ENCODE data around the gene AIDA.
A peak's percentile ranks its signal among the peaks of the same experiment; 100 is the strongest.
"Not testable (repeated sequence)": the region's sequence is repeated elsewhere in the genome, so short reads cannot be mapped to it uniquely, and the experiment has no call there.

The AIDA gene

DNA sequence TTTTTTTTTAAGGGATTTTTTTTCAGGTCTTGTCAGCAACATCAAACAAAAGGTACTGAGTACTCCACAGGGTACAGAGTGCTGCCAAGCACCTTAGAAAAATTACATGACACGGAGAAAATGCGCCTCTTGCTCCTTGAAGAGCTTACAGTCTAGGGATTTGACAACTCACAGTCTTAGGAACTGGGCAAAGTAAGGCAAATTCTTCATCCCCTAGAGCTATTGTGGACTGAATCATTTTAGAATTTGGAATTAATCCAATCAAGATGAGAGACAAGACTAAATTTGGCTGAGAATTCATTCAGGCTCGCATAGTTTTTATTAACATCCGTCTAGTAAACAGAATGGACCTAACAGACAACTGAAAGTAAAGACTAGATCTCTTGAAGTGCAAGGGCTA, 44.1 kb downstream of the AIDA start:
- H3K27ac ChIP-seq (ENCODE audit: low read depth, low read length); H3K4me1 ChIP-seq (ENCODE audit: insufficient read depth, low read length); H3K9ac ChIP-seq (ENCODE audit: low read depth, low read length); H3K27me3 ChIP-seq (ENCODE audit: insufficient read depth, low read length); H3K9me3 ChIP-seq (ENCODE audit: insufficient read depth, low read depth, low read length); H3K4me3 ChIP-seq (ENCODE audit: low read length): not testable (repeated sequence)
- no CpG with 5 or more reads among the region's 4 CpGs for WGBS
- peaks cover 81% of the 10 kb centered on the region for H3K36me3 ChIP-seq (ENCODE audit: insufficient read depth, low read length)

- no peaks in the 10 kb centered on the region for H3K4me1 ChIP-seq (ENCODE audit: insufficient read depth, low read length)
- no peak overlapping the region for H3K9ac ChIP-seq (ENCODE audit: low read depth, low read length)
- no peaks in the 10 kb centered on the region for H3K9me3 ChIP-seq (ENCODE audit: insufficient read depth, low read depth, low read length)
Observed at GRCh38 chr1:222665964-222666363, 46.3 kb downstream of the AIDA start.

DNA sequence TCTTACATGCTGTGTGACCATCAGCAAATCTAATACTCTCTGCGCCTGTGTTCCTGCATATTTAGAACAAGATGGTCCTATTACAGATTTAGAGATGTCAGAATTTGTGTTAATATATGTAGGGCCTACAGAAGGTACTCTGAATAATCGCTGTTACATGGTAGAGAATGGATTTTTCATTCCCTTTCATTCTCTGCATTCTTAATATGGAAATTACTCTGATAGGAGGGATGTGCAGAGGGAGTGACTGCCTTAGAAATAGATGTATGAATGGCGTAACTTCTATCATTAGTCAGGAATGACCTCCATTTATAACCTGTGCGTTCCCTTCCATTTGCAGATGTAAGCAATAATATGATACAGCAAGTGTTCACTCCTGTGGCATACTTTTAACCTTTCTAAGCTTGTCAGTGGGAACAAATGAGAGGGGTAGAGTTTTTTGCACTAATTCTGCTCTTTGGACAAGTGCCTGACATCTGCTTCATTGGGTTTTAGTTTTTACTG, 48.8 kb downstream of the AIDA start:
- Histone ChIP-seq H3K9ac (ENCODE audit: low read depth, low read length) (no peak overlapping the region), H3K4me3 (ENCODE audit: low read length) (no peak overlapping the region), H3K27ac (ENCODE audit: low read depth, low read length) (no peak overlapping the region), H3K36me3 (ENCODE audit: insufficient read depth, low read length) (peaks cover 95% of the 10 kb centered on the region), H3K27me3 (ENCODE audit: insufficient read depth, low read length) (no peaks in the 10 kb centered on the region), H3K9me3 (ENCODE audit: insufficient read depth, low read depth, low read length) (no peaks in the 10 kb centered on the region), H3K4me1 (ENCODE audit: insufficient read depth, low read length) (no peaks in the 10 kb centered on the region)
- WGBS, result 98% methylated on average over 4 of the region's 4 CpGs

More at GRCh38 chr1:222665964-222666363, 46.3 kb downstream of the AIDA start:
- WGBS, result 95% methylated on average over 7 of the region's 7 CpGs
- Histone ChIP-seq H3K36me3 (ENCODE audit: insufficient read depth, low read length) (peaks cover 81% of the 10 kb centered on the region), H3K4me3 (ENCODE audit: low read length) (no peak overlapping the region), H3K27ac (ENCODE audit: low read depth, low read length) (no peak overlapping the region), H3K27me3 (ENCODE audit: insufficient read depth, low read length) (no peaks in the 10 kb centered on the region)

- 96% methylated on average over 2 of the region's 2 CpGs for WGBS
Observed at GRCh38 chr1:222657899-222658298, 54.4 kb downstream of the AIDA start.

DNA sequence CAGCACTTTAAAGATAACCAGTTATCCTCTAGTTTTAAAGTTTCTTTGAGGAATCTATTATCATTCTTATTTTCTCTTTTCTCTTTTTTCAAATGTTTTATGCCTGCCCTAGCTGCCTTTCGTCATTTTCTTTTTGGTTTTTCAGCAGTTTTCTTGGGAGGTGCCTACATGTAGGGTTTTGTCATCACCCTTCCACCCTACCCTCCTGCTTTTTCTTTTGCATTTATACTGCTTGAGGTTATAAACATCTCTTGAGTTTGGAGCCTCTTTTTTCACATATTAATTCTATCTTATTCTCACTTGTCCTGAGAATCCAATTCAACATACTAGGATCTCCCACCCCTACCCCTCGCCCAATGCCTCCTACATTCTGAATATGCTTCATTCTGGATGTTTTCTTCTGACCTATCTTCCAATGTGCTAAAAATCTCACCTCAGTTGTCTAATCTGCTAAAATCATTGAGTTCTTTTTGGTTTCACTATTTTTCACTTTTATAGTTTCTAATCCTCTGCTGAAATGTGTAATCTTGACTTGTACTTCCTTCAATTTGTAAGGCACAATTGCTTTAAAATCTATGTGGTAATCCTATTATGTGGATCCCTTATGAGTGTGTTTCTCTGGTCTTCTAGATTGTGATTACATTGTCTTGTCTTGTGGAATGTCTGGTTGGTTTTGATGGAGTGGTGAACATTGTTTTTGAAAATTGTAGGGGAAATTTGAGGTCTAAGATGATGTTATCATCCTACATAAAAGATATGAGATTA, 55.7 kb downstream of the AIDA start:
- H3K4me1 ChIP-seq (ENCODE audit: insufficient read depth, low read length), result no peaks in the 10 kb centered on the region
- peaks cover 96% of the 10 kb centered on the region for H3K36me3 ChIP-seq (ENCODE audit: insufficient read depth, low read length)
- no peak overlapping the region for H3K27ac ChIP-seq (ENCODE audit: low read depth, low read length)
- 95% methylated on average over 1 of the region's 2 CpGs for WGBS
- no peak overlapping the region for H3K4me3 ChIP-seq (ENCODE audit: low read length)
- H3K9me3 ChIP-seq (ENCODE audit: insufficient read depth, low read depth, low read length), result no peaks in the 10 kb centered on the region
- H3K27me3 ChIP-seq (ENCODE audit: insufficient read depth, low read length), result no peaks in the 10 kb centered on the region
- no peak overlapping the region for H3K9ac ChIP-seq (ENCODE audit: low read depth, low read length)

More at GRCh38 chr1:222657899-222658298, 54.4 kb downstream of the AIDA start:
- H3K27ac ChIP-seq (ENCODE audit: low read depth, low read length), result no peak overlapping the region
- peaks cover 96% of the 10 kb centered on the region for H3K36me3 ChIP-seq (ENCODE audit: insufficient read depth, low read length)
- H3K4me3 ChIP-seq (ENCODE audit: low read length), result no peak overlapping the region
- no peak overlapping the region for H3K9ac ChIP-seq (ENCODE audit: low read depth, low read length)
- H3K27me3 ChIP-seq (ENCODE audit: insufficient read depth, low read length), result no peaks in the 10 kb centered on the region
- H3K4me1 ChIP-seq (ENCODE audit: insufficient read depth, low read length), result no peaks in the 10 kb centered on the region
- no peaks in the 10 kb centered on the region for H3K9me3 ChIP-seq (ENCODE audit: insufficient read depth, low read depth, low read length)

- no peak overlapping the region for H3K9ac ChIP-seq (ENCODE audit: low read depth, low read length)
- H3K27me3 ChIP-seq (ENCODE audit: insufficient read depth, low read length), result no peaks in the 10 kb centered on the region
- H3K27ac ChIP-seq (ENCODE audit: low read depth, low read length), result no peak overlapping the region
- H3K4me1 ChIP-seq (ENCODE audit: insufficient read depth, low read length), result no peaks in the 10 kb centered on the region
- WGBS, result 93% methylated on average over 3 of the region's 5 CpGs
- H3K4me3 ChIP-seq (ENCODE audit: low read length), result no peak overlapping the region
- H3K36me3 ChIP-seq (ENCODE audit: insufficient read depth, low read length), result peaks cover 96% of the 10 kb centered on the region
- no peaks in the 10 kb centered on the region for H3K9me3 ChIP-seq (ENCODE audit: insufficient read depth, low read depth, low read length)
Observed at GRCh38 chr1:222654849-222655248, 57.4 kb downstream of the AIDA start.

- no peak overlapping the region for H3K9ac ChIP-seq (ENCODE audit: low read depth, low read length)
- peaks cover 96% of the 10 kb centered on the region for H3K36me3 ChIP-seq (ENCODE audit: insufficient read depth, low read length)
- WGBS, result 94% methylated on average over 2 of the region's 2 CpGs
- H3K9me3 ChIP-seq (ENCODE audit: insufficient read depth, low read depth, low read length), result no peaks in the 10 kb centered on the region
- H3K27me3 ChIP-seq (ENCODE audit: insufficient read depth, low read length), result no peaks in the 10 kb centered on the region
- no peak overlapping the region for H3K4me3 ChIP-seq (ENCODE audit: low read length)
- H3K27ac ChIP-seq (ENCODE audit: low read depth, low read length), result no peak overlapping the region
- no peaks in the 10 kb centered on the region for H3K4me1 ChIP-seq (ENCODE audit: insufficient read depth, low read length)
Observed at GRCh38 chr1:222653178-222653827, 59.0 kb downstream of the AIDA start.

DNA sequence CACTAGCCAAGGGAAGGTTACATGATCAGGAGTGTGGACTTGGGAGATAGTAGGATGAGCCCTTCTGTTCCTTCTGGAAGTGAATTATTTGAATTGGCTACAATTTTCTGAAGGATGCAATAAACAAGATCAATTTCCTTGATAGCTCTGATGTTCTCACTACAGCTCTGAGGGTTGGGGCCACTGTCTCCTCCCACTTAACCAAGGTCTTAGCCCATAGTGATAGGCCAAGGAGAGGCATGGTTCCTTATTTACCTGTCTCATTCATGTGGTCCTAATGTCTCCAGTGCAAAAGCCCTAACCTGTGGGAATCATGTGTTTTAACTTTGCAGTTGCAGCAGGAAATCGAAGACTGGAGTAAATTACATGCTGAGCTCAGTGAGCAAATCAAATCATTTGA, 59.6 kb downstream of the AIDA start:
- no peak overlapping the region for H3K27ac ChIP-seq (ENCODE audit: low read depth, low read length)
- H3K27me3 ChIP-seq (ENCODE audit: insufficient read depth, low read length), result no peaks in the 10 kb centered on the region
- no peak overlapping the region for H3K9ac ChIP-seq (ENCODE audit: low read depth, low read length)
- no peak overlapping the region for H3K4me3 ChIP-seq (ENCODE audit: low read length)
- H3K9me3 ChIP-seq (ENCODE audit: insufficient read depth, low read depth, low read length), result no peaks in the 10 kb centered on the region
- H3K36me3 ChIP-seq (ENCODE audit: insufficient read depth, low read length), result peaks cover 96% of the 10 kb centered on the region
- 95% methylated on average over 1 of the region's 1 CpG for WGBS
- no peaks in the 10 kb centered on the region for H3K4me1 ChIP-seq (ENCODE audit: insufficient read depth, low read length)

DNA sequence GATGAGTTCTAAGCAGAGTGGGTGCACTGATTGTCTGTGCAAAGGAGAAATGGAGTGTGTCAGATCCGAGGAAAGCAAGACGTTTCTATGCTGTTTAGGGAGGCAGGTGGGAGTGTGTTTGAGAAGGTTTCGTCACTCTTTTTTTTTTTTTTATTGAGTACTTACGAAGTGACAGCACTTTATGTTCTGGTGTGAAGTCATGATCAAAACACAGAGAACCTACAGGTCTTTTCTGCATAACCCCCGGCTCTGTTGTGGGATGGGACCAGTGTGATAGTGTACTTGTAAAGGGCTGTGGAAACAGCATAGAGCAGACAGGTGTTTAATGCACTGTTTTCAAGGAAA, 67.7 kb downstream of the AIDA start:
- H3K27ac ChIP-seq (ENCODE audit: low read depth, low read length), result peak overlapping the region; percentile 42; the same call in 1 of the 2 replicates
- peak overlapping the region; percentile 67 for H3K9ac ChIP-seq (ENCODE audit: low read depth, low read length)
- H3K4me1 ChIP-seq (ENCODE audit: insufficient read depth, low read length), result peaks cover 2% of the 10 kb centered on the region; the same call in 1 of the 2 replicates
- 17% methylated on average over 5 of the region's 5 CpGs for WGBS
- H3K27me3 ChIP-seq (ENCODE audit: insufficient read depth, low read length), result no peaks in the 10 kb centered on the region
- no peaks in the 10 kb centered on the region for H3K9me3 ChIP-seq (ENCODE audit: insufficient read depth, low read depth, low read length)
- peaks cover 48% of the 10 kb centered on the region for H3K36me3 ChIP-seq (ENCODE audit: insufficient read depth, low read length)
- H3K4me3 ChIP-seq (ENCODE audit: low read length), result peak overlapping the region; percentile 88

GRCh38 chr1:222643938-222644635, 68.2 kb downstream of the AIDA start:
- Histone ChIP-seq H3K27me3 (ENCODE audit: insufficient read depth, low read length) (no peaks in the 10 kb centered on the region), H3K4me3 (ENCODE audit: low read length) (peak overlapping the region; percentile 88), H3K4me1 (ENCODE audit: insufficient read depth, low read length) (peaks cover 2% of the 10 kb centered on the region; the same call in 1 of the 2 replicates), H3K9ac (ENCODE audit: low read depth, low read length) (peak overlapping the region; percentile 81), H3K27ac (ENCODE audit: low read depth, low read length) (peak overlapping the region; percentile 89), H3K36me3 (ENCODE audit: insufficient read depth, low read length) (peaks cover 48% of the 10 kb centered on the region), H3K9me3 (ENCODE audit: insufficient read depth, low read depth, low read length) (no peaks in the 10 kb centered on the region)
- under 1% methylated on average over 42 of the region's 42 CpGs for WGBS

- WGBS, result 20% methylated on average over 10 of the region's 10 CpGs
- Histone ChIP-seq H3K4me1 (ENCODE audit: insufficient read depth, low read length) (peaks cover 2% of the 10 kb centered on the region; the same call in 1 of the 2 replicates), H3K9ac (ENCODE audit: low read depth, low read length) (peak overlapping the region; percentile 81), H3K27ac (ENCODE audit: low read depth, low read length) (peak overlapping the region; percentile 89), H3K9me3 (ENCODE audit: insufficient read depth, low read depth, low read length) (no peaks in the 10 kb centered on the region), H3K27me3 (ENCODE audit: insufficient read depth, low read length) (no peaks in the 10 kb centered on the region), H3K36me3 (ENCODE audit: insufficient read depth, low read length) (peaks cover 48% of the 10 kb centered on the region), H3K4me3 (ENCODE audit: low read length) (peak overlapping the region; percentile 88)
Observed at GRCh38 chr1:222643606-222643937, 68.7 kb downstream of the AIDA start.

Data from HUES64 (cell line).